Endodermal cell (in vitro differentiated cells): Measurements from ENCODE around the gene EPS8L2. TPM values are rescaled to one million over a fixed set of nuclear protein-coding genes. Genes with fewer than 3 reads are reported as not detected.
A peak's percentile ranks its signal among the peaks of the same experiment; 100 is the strongest.

Experiments used
- DNase-seq: peaks from one replicate; pipeline ENCODE4 v3.0.0-alpha.2; 2017
- H3K27ac ChIP-seq: 2 replicates; pipeline ENCODE4 v1.5.1; 2013; ENCODE audit warnings: mild to moderate bottlenecking, low read depth, low read length, moderate library complexity
- H3K27me3 ChIP-seq: 2 replicates; pipeline ENCODE4 v1.6.1; 2013; ENCODE audit warnings: mild to moderate bottlenecking, low read length, moderate library complexity; ENCODE audit not compliant: insufficient read depth, control insufficient read depth, poor library complexity, severe bottlenecking
- H3K36me3 ChIP-seq: 2 replicates; pipeline ENCODE4 v1.7.0; 2013; ENCODE audit warnings: mild to moderate bottlenecking, low read length, moderate library complexity; ENCODE audit not compliant: control insufficient read depth, insufficient read depth
- H3K4me1 ChIP-seq: one replicate; pipeline ENCODE4 v1.7.0; 2013; ENCODE audit warnings: low read length; ENCODE audit not compliant: control insufficient read depth, insufficient read depth
- H3K4me3 ChIP-seq: 2 replicates; pipeline ENCODE4 v1.5.1; 2013; ENCODE audit warnings: mild to moderate bottlenecking, low read length, moderate library complexity
- H3K9ac ChIP-seq: 2 replicates; pipeline ENCODE4 v1.6.1; 2013; ENCODE audit warnings: mild to moderate bottlenecking, low read length, moderate library complexity; ENCODE audit not compliant: poor library complexity, severe bottlenecking; ENCODE audit errors: extremely low read depth
- H3K9me3 ChIP-seq: 2 replicates; pipeline ENCODE4 v1.6.1; 2013; ENCODE audit warnings: mild to moderate bottlenecking, low read length, moderate library complexity; ENCODE audit not compliant: control insufficient read depth
- H3K27ac Mint-ChIP-seq: 2 replicates; pipeline ENCODE4 v1.8.0; 2020; ENCODE audit warnings: mixed read lengths
- H3K27me3 Mint-ChIP-seq: 2 replicates; pipeline ENCODE4 v1.8.0; 2021; ENCODE audit warnings: mild to moderate bottlenecking, mixed read lengths; ENCODE audit not compliant: insufficient read depth
- H3K36me3 Mint-ChIP-seq: 2 replicates; pipeline ENCODE4 v1.8.0; 2020; ENCODE audit warnings: low read depth, mixed read lengths
- H3K4me1 Mint-ChIP-seq: 2 replicates; pipeline ENCODE4 v1.8.0; 2020; ENCODE audit warnings: mixed read lengths
- H3K4me3 Mint-ChIP-seq: 2 replicates; pipeline ENCODE4 v1.8.0; 2020; ENCODE audit warnings: mild to moderate bottlenecking, moderate library complexity, mixed read lengths
- H3K9me3 Mint-ChIP-seq: 2 replicates; pipeline ENCODE4 v1.8.0; 2020; ENCODE audit warnings: mild to moderate bottlenecking, mixed read lengths
- CTCF ChIP-seq: fragments of 200-600 bp; sonication (generic); conservative IDR thresholded peaks from 2 replicates; pipeline ENCODE4 v1.5.0; 2021; ENCODE audit warnings: antibody characterized with exemption, mild to moderate bottlenecking
- WGBS, 2 experiments: methylation state at CpG; one replicate each; pipeline versions ENCODE4 v1.1.5 to v1.1.7; 2013; ENCODE audit warnings: missing lambda C conversion rate in 2 of 2, mixed read lengths in 1 of 2; ENCODE audit not compliant: insufficient coverage in 1 of 2, insufficient read length in 1 of 2; 5-methylcytosine and 5-hydroxymethylcytosine counted together
- total RNA-seq, 2 donors: library from RNA; stranded (reverse); fragmentation: NEBNext Ultra II Directional in 1 of 2; extraction: Animal tissue kit (Norgen Biotek cat#: 25700) in 1 of 2; gene quantifications; 2 replicates in 1 of 2; 3 replicates in 1 of 2; pipeline ENCODE4 v1.2.1, GENCODE V29; 2021

Gene EPS8L2
- total RNA-seq, 2 donors from 2014 or later, result 26.2 to 28.0 TPM

GRCh38 chr11:695288-695537 lies 10.8 kb upstream of the EPS8L2 start:
- Histone ChIP-seq H3K4me1 (peaks cover 5% of the 10 kb centered on the region), H3K27me3 (no peaks in the 10 kb centered on the region), H3K36me3 (no peaks in the 10 kb centered on the region), H3K9ac (peak overlapping the region; percentile 91), H3K9me3 (no peaks in the 10 kb centered on the region), H3K27ac (peak overlapping the region; percentile 99), H3K4me3 (peak overlapping the region; percentile 88)
- peak overlapping the region; percentile 76 for H3K4me3 Mint-ChIP-seq
- peaks cover 20% of the 10 kb centered on the region for H3K4me1 Mint-ChIP-seq
- no peaks in the 10 kb centered on the region for H3K27me3 Mint-ChIP-seq
- TF ChIP-seq CTCF, result no peak
- DNase-seq, result no peak
- peak overlapping the region; percentile 97 for H3K27ac Mint-ChIP-seq
- 0% methylated on average over 14 to 25 of the region's 25 CpGs for WGBS, 2 experiments
- H3K9me3 Mint-ChIP-seq, result no peaks in the 10 kb centered on the region
- peaks cover 7% of the 10 kb centered on the region for H3K36me3 Mint-ChIP-seq

GRCh38 chr11:695538-696248 lies 10.3 kb upstream of the EPS8L2 start, which contains the start of gene TMEM80:
Gene TMEM80, plus strand, starts transcription at chr11:695816. Its CDS starts 12 bp downstream, at chr11:695828.
- Mint-ChIP-seq H3K4me3 (peak within 1 kb of the TSS; percentile 76), H3K4me1 (peaks cover 20% of the 10 kb centered on the region), H3K9me3 (no peaks in the 10 kb centered on the region), H3K27me3 (no peaks in the 10 kb centered on the region), H3K27ac (peak within 1 kb of the TSS; percentile 97), H3K36me3 (peaks cover 8% of the 10 kb centered on the region)
- Histone ChIP-seq H3K4me3 (peak within 1 kb of the TSS; percentile 88), H3K4me1 (peaks cover 5% of the 10 kb centered on the region), H3K27ac (peak within 1 kb of the TSS; percentile 99), H3K27me3 (no peaks in the 10 kb centered on the region), H3K9me3 (no peaks in the 10 kb centered on the region), H3K9ac (peak within 1 kb of the TSS; percentile 91), H3K36me3 (no peaks in the 10 kb centered on the region)
- WGBS, 2 experiments, result 0% methylated on average over 59 to 101 of the region's 101 CpGs
- TF ChIP-seq CTCF, result no peak
- DNase-seq, result peak; percentile 99

GRCh38 chr11:696955-697491 lies 9.0 kb upstream of the EPS8L2 start:
- no peaks in the 10 kb centered on the region for H3K27me3 Mint-ChIP-seq
- Histone ChIP-seq H3K36me3 (no peaks in the 10 kb centered on the region), H3K27me3 (no peaks in the 10 kb centered on the region), H3K9me3 (no peaks in the 10 kb centered on the region), H3K4me3 (no peak overlapping the region), H3K4me1 (peaks cover 5% of the 10 kb centered on the region), H3K9ac (no peak overlapping the region), H3K27ac (no peak overlapping the region)
- H3K4me1 Mint-ChIP-seq, result peaks cover 18% of the 10 kb centered on the region
- H3K9me3 Mint-ChIP-seq, result no peaks in the 10 kb centered on the region
- H3K4me3 Mint-ChIP-seq, result peak overlapping the region; percentile 76
- H3K27ac Mint-ChIP-seq, result no peak overlapping the region
- no peak for DNase-seq
- TF ChIP-seq CTCF, result no peak
- peaks cover 17% of the 10 kb centered on the region for H3K36me3 Mint-ChIP-seq
- 89 to 94% methylated on average over 6 to 11 of the region's 11 CpGs for WGBS, 2 experiments
